BJ (cell line): ENCODE results near the gene SLC6A5. TPM values are rescaled to one million over a fixed set of nuclear protein-coding genes. Genes with fewer than 3 reads are reported as not detected.

Experiments
- CTCF ChIA-PET: fragments of 350-600 bp; formaldehyde crosslinking; extraction: SDS; loops from one replicate; lab custom pipeline; 2021; ENCODE audit warnings: antibody characterized with exemption, inconsistent platforms; lab: Yijun Ruan, JAX
- POLR2A ChIA-PET: fragments of 300-600 bp; sonication (Branson Sonifier 250); formaldehyde crosslinking; extraction: SDS; loops from one replicate; lab custom pipeline; 2021; ENCODE audit warnings: antibody characterized with exemption; lab: Charles Lee
- DNase-seq: peaks from one replicate; pipeline ENCODE4 v3.0.0-alpha.2; 2011; ENCODE audit warnings: low read depth
- H3K27me3 ChIP-seq: 2 replicates; pipeline ENCODE4 v1.6.0; 2011; ENCODE audit warnings: low read length; ENCODE audit not compliant: control insufficient read depth, insufficient read depth
- H3K36me3 ChIP-seq: 2 replicates; pipeline ENCODE4 v1.5.1; 2011; ENCODE audit warnings: low read length; ENCODE audit not compliant: control insufficient read depth, insufficient read depth
- H3K4me3 ChIP-seq: 2 replicates; pipeline ENCODE4 v1.5.1; 2011; ENCODE audit warnings: low read depth, mild to moderate bottlenecking, control low read depth, low read length
- CTCF ChIP-seq: IDR thresholded peaks from 2 replicates; pipeline ENCODE4 v1.5.1; 2011; ENCODE audit warnings: low read depth, mild to moderate bottlenecking, control low read depth, inconsistent platforms, low read length, moderate library complexity; ENCODE audit not compliant: insufficient read depth
- polyA plus RNA-seq: library from polyadenylated mRNA; depleted of rRNA; stranded (reverse); fragments of >200 nt; gene quantifications from 2 replicates; pipeline ENCODE4 v1.2.3, GENCODE V29; 2011

The SLC6A5 gene
- polyA plus RNA-seq, 1 experiment: not detected

- POLR2A ChIA-PET: no interaction called here
- no peak for TF ChIP-seq CTCF
- CTCF ChIA-PET: interaction anchor here (3.5 kb wide), 1 partner anchor 9 kb away, joined by 19 read pairs; no protein-coding TSS in a partner anchor
Measured at GRCh38 chr11:20656901-20657300, 57.5 kb downstream of the SLC6A5 start.

GRCh38 chr11:20658135-20658534, 58.7 kb downstream of the SLC6A5 start:
- no peak for TF ChIP-seq CTCF
- DNase-seq: no peak
- ChIA-PET POLR2A (no interaction called here), CTCF (interaction anchor here (3.5 kb wide), 1 partner anchor 11 kb away, joined by 19 read pairs; no protein-coding TSS in a partner anchor)
- H3K27me3 ChIP-seq: peaks cover 1% of the 10 kb centered on the region; the same call in 1 of the 2 replicates
- H3K36me3 ChIP-seq: no peaks in the 10 kb centered on the region
- no peak overlapping the region for H3K4me3 ChIP-seq

More at GRCh38 chr11:20656901-20657300, 57.5 kb downstream of the SLC6A5 start:
- H3K36me3 ChIP-seq: no peaks in the 10 kb centered on the region
- H3K4me3 ChIP-seq: no peak overlapping the region
- DNase-seq: no peak
- H3K27me3 ChIP-seq: peaks cover 1% of the 10 kb centered on the region; the same call in 1 of the 2 replicates

GRCh38 chr11:20661445-20661844, 62.0 kb downstream of the SLC6A5 start:
- CTCF ChIA-PET: no interaction called here

GRCh38 chr11:20661850-20662249, 62.4 kb downstream of the SLC6A5 start:
- DNase-seq: no peak
- Histone ChIP-seq H3K4me3 (no peak overlapping the region), H3K27me3 (no peaks in the 10 kb centered on the region), H3K36me3 (no peaks in the 10 kb centered on the region)
- POLR2A ChIA-PET: no interaction called here
- CTCF ChIA-PET: no interaction called here
- no peak for TF ChIP-seq CTCF

More at GRCh38 chr11:20661445-20661844, 62.0 kb downstream of the SLC6A5 start:
- no peak overlapping the region for H3K4me3 ChIP-seq
- H3K36me3 ChIP-seq: no peaks in the 10 kb centered on the region
- POLR2A ChIA-PET: no interaction called here
- no peaks in the 10 kb centered on the region for H3K27me3 ChIP-seq
- no peak for TF ChIP-seq CTCF
- no peak for DNase-seq

GRCh38 chr11:20668131-20668809, 68.9 kb downstream of the SLC6A5 start:
- DNase-seq: no peak
- peaks cover 24% of the 10 kb centered on the region for H3K27me3 ChIP-seq
- H3K36me3 ChIP-seq: no peaks in the 10 kb centered on the region
- CTCF ChIA-PET: no interaction called here
- H3K4me3 ChIP-seq: no peak overlapping the region
- TF ChIP-seq CTCF: no peak
- POLR2A ChIA-PET: no interaction called here
